Transverse colon (tissue), 4 donors: ENCODE measurements around the gene GPR32.

Experiments used
- EP300 ChIP-seq: sonication (generic); formaldehyde crosslinking; IDR thresholded peaks from one replicate; pipeline ENCODE4 v1.6.1; 2017; ENCODE audit warnings: antibody characterized with exemption, low read depth
- POLR2A ChIP-seq: fragments of 450-650 bp; IDR thresholded peaks from one replicate; pipeline ENCODE4 v1.6.1; 2016; ENCODE audit warnings: antibody characterized with exemption, mild to moderate bottlenecking, moderate library complexity
- POLR2AphosphoS5 ChIP-seq, 3 donors: sonication (generic); formaldehyde crosslinking; IDR thresholded peaks; one replicate each; pipeline ENCODE4 v1.6.1; 2016; ENCODE audit warnings: antibody characterized with exemption in 3 of 3
- TF ChIP-seq, protein P1 (sequence below), 5 experiments: fragments of 200-600 bp in 3 of 5; fragments of 450-650 bp in 2 of 5; sonication (generic) in 3 of 5; IDR thresholded peaks; 1 replicate in 2 of 5; 2 replicates in 3 of 5; pipeline ENCODE4 v1.5.1; 2016 to 2017; ENCODE audit warnings: antibody characterized with exemption in 5 of 5, inconsistent platforms in 3 of 5, mild to moderate bottlenecking in 2 of 5, moderate library complexity in 1 of 5

DNA sequence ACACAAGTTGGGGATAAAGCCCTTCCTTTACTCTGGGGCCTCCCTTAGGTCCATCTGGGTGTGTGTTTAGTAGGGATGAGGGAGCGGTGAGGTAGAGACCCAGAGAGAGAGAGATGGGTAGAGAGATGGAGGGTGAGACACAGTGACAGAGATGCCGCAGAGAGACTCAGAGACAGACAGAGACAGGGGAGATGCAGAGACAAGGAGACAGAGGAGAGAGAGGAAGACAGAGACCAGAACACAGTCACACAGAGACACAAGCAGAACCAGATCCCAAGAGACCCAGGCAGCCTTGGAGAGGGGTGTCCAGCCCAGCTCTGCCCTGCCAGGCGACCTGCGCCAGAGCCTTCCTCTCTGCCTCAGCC lies 51.0 kb downstream of the GPR32 start:
- TF ChIP-seq, protein P1, sequence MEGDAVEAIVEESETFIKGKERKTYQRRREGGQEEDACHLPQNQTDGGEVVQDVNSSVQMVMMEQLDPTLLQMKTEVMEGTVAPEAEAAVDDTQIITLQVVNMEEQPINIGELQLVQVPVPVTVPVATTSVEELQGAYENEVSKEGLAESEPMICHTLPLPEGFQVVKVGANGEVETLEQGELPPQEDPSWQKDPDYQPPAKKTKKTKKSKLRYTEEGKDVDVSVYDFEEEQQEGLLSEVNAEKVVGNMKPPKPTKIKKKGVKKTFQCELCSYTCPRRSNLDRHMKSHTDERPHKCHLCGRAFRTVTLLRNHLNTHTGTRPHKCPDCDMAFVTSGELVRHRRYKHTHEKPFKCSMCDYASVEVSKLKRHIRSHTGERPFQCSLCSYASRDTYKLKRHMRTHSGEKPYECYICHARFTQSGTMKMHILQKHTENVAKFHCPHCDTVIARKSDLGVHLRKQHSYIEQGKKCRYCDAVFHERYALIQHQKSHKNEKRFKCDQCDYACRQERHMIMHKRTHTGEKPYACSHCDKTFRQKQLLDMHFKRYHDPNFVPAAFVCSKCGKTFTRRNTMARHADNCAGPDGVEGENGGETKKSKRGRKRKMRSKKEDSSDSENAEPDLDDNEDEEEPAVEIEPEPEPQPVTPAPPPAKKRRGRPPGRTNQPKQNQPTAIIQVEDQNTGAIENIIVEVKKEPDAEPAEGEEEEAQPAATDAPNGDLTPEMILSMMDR (IDR thresholded peaks at IDR 0.05) = no peak
- TF ChIP-seq POLR2AphosphoS5 (IDR thresholded peaks at IDR 0.05) (no peak), EP300 (no peak), POLR2A (no peak)
